LNCAP (cell line): ENCODE measurements around the gene SIRT2.

ENCODE experiments used
- TF ChIP-seq, protein P1 (sequence below): fragments of 450-650 bp; IDR thresholded peaks from 2 replicates; pipeline ENCODE4 v1.5.1; 2017; ENCODE audit warnings: mild to moderate bottlenecking

SIRT2 gene

GRCh38 chr19:38894968-38895367, 4.5 kb downstream of the SIRT2 start:
- TF ChIP-seq, protein P1, sequence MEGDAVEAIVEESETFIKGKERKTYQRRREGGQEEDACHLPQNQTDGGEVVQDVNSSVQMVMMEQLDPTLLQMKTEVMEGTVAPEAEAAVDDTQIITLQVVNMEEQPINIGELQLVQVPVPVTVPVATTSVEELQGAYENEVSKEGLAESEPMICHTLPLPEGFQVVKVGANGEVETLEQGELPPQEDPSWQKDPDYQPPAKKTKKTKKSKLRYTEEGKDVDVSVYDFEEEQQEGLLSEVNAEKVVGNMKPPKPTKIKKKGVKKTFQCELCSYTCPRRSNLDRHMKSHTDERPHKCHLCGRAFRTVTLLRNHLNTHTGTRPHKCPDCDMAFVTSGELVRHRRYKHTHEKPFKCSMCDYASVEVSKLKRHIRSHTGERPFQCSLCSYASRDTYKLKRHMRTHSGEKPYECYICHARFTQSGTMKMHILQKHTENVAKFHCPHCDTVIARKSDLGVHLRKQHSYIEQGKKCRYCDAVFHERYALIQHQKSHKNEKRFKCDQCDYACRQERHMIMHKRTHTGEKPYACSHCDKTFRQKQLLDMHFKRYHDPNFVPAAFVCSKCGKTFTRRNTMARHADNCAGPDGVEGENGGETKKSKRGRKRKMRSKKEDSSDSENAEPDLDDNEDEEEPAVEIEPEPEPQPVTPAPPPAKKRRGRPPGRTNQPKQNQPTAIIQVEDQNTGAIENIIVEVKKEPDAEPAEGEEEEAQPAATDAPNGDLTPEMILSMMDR: no peak

GRCh38 chr19:38893341-38893771, 6.1 kb downstream of the SIRT2 start:
- TF ChIP-seq, protein P1: no peak

DNA sequence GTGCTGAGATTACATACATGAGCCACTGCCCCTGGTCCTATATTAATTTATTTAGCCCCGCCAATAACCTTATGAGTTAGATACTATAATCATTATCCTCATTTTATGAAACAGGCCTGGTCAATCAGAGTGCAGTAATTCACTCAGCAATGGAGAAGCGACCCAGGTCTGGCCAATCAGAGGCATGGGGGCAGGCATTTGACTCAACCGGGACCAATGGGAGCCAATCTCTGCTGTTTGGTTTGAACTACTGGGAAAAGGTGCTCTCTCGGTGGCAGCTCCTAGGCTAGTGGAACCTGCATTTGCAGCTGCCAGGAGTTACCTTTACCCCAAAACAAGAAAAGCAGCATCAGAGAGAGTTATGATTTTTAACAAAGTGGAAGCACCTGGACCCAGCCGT, 6.6 kb downstream of the SIRT2 start:
- TF ChIP-seq, protein P1: no peak

DNA sequence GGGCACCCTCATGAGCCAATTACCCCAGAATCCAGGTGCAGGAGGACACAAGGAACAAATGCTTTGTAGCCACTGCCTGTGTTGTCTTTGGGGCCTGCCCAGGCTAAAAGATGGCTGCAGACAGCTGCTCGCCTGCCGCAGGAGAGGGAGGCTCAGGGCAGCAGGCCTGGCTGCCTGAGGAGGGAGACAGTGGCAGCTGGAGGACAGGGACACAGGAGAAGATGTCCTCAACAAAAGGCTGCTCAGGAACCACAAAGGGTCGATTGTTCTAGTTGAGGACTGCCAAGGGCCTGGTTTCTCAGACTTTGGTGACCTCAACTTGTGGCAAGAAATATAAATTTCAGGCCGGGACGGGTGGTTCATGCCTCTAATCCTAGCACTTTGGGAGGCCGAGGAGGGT, 7.6 kb downstream of the SIRT2 start:
- TF ChIP-seq, protein P1: no peak

- TF ChIP-seq, protein P1: no peak
Measured at GRCh38 chr19:38890686-38891085, 8.7 kb downstream of the SIRT2 start.

DNA sequence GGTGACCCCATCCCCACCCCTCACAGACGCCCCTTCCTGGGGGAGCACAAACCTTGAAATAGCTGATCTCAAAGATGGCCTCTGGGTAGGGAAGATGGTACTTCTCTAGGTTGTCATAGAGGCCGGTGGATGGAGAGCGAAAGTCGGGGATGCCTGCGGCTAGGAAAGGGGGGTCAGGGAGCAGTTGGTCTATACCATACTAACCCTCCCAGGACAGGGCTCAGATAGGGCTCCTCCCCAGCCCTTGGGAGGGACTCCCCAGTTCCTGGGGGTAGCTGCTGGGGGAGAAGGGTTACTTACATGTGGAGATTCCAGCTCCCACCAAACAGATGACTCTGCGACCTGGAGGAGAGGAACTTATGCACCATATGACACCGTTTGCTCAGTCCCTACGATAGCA, 9.6 kb downstream of the SIRT2 start:
- TF ChIP-seq, protein P1: no peak

GRCh38 chr19:38888876-38889275, 10.5 kb downstream of the SIRT2 start:
- TF ChIP-seq, protein P1: no peak

DNA sequence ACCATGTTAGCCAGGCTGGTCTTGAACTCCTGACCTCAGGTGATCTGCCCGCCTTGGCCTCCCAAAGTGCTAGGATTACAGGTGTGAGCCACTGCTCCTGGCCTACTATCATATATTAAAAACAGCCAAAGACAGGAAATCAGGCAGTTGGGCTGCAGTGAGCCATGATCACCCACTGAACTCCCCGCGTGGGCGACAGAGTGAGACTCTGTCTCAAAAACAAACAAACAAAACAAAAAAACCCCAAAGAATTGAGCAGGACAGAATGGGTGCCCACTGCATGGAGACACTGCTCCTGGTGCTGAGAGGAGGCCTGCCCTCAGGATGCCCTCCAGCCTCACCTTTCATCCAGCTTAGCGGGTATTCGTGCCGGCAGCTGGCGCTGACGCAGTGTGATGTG, 16.1 kb downstream of the SIRT2 start:
- TF ChIP-seq, protein P1: no peak
